SU-DHL-6 (cell line): Measurements from ENCODE around the gene NEURL2.

Experiments used
- CTCF ChIP-seq: fragments of 200-600 bp; sonication (generic); IDR thresholded peaks from one replicate; pipeline ENCODE4 v1.5.1; 2017; ENCODE audit warnings: antibody characterized with exemption, mild to moderate bottlenecking, low read length, moderate library complexity; ENCODE audit not compliant: insufficient read depth, poor library complexity, severe bottlenecking
- EZH2phosphoT487 ChIP-seq: fragments of 200-600 bp; sonication (generic), shearing (Covaris generic); conservative IDR thresholded peaks from 2 replicates; pipeline ENCODE4 v1.6.1; 2018; ENCODE audit warnings: mild to moderate bottlenecking, antibody characterized with exemption, low read length, moderate library complexity, mixed read lengths

- no peak for TF ChIP-seq CTCF
- TF ChIP-seq EZH2phosphoT487, result no peak
Measured at GRCh38 chr20:45919542-45920399, 28.8 kb upstream of the NEURL2 start.
